Measurements from ENCODE around the gene VILL.

The VILL gene

DNA sequence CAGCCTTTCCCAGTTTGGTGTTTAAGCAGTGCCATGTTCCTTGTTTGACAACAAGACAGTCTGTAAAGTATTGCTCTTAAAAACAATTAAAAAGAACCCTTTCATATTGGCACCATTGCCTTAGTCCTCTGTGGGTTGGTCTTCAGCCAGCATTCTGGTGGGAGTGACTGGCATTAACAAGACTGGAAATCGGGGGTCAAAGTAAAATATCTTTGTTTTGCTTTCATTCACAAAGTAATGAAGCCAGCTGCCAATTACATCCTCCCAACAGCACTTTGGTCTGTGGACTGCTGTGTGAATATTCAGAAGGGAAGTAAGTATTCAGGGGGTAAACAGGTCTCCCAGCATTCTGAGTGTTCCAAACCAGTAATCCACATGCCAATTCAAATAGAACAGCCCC, 8.3 kb upstream of the VILL start:
- in situ Hi-C loops (cut with HindIII; ENCODE audit: low sequenced_read_pairs) = no loop called here
- TF ChIP-seq, protein P1, sequence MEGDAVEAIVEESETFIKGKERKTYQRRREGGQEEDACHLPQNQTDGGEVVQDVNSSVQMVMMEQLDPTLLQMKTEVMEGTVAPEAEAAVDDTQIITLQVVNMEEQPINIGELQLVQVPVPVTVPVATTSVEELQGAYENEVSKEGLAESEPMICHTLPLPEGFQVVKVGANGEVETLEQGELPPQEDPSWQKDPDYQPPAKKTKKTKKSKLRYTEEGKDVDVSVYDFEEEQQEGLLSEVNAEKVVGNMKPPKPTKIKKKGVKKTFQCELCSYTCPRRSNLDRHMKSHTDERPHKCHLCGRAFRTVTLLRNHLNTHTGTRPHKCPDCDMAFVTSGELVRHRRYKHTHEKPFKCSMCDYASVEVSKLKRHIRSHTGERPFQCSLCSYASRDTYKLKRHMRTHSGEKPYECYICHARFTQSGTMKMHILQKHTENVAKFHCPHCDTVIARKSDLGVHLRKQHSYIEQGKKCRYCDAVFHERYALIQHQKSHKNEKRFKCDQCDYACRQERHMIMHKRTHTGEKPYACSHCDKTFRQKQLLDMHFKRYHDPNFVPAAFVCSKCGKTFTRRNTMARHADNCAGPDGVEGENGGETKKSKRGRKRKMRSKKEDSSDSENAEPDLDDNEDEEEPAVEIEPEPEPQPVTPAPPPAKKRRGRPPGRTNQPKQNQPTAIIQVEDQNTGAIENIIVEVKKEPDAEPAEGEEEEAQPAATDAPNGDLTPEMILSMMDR (IDR thresholded peaks at IDR 0.05; ENCODE audit: low read depth, low read length, missing control alignments) = no peak
- no peak for DNase-seq (ENCODE audit: low read depth)
- H3K4me3 ChIP-seq (ENCODE audit: low read depth, low read length) = no peak overlapping the region

DNA sequence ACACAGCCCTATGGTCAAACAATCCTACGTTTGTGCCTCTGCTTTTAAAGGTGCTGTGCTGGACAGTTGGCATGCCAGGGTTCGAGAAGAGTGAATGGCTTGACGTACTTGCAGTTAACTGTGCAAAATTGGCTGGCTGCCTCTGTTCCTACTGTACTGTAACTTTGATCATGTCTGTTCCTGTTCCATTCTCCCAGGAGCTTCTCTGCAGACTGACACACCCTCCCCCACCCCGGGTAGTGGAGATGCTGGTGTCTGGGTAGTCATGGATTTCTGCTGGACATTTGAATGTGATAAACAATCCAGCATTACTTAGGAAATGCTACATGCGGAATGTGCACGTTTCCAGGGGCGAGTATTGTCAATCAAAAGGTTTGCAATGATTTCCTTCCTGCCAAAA, 6.5 kb upstream of the VILL start:
- in situ Hi-C loops (cut with HindIII; ENCODE audit: low sequenced_read_pairs) = no loop called here
- H3K4me3 ChIP-seq (ENCODE audit: low read depth, low read length) = no peak overlapping the region
- TF ChIP-seq, protein P1 (IDR thresholded peaks at IDR 0.05; ENCODE audit: low read depth, low read length, missing control alignments) = no peak
- DNase-seq (ENCODE audit: low read depth) = no peak

DNA sequence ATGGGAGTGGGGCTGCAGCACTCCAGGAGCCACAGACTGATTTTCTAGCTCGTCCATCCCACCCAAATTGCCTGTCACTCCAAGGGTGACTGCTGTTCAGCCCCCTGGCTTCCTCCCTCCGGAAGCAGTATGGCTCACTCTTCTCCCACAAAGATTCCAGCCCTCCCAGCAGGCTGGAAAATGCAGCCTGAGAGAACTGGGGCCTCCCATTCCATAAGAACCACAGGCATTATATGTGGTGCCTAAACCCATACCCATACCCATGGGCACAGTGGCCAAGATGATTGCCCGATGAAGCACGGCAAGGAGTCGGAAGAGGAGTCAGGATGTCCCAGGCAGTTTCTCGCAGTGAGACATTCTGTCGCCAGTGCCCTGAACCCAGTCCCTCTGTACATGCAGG, 6.0 kb upstream of the VILL start:
- TF ChIP-seq, protein P1 (IDR thresholded peaks at IDR 0.05; ENCODE audit: low read depth, low read length, missing control alignments) = no peak
- in situ Hi-C loops (cut with HindIII; ENCODE audit: low sequenced_read_pairs) = no loop called here
- DNase-seq (ENCODE audit: low read depth) = no peak
- no peak overlapping the region for H3K4me3 ChIP-seq (ENCODE audit: low read depth, low read length)

DNA sequence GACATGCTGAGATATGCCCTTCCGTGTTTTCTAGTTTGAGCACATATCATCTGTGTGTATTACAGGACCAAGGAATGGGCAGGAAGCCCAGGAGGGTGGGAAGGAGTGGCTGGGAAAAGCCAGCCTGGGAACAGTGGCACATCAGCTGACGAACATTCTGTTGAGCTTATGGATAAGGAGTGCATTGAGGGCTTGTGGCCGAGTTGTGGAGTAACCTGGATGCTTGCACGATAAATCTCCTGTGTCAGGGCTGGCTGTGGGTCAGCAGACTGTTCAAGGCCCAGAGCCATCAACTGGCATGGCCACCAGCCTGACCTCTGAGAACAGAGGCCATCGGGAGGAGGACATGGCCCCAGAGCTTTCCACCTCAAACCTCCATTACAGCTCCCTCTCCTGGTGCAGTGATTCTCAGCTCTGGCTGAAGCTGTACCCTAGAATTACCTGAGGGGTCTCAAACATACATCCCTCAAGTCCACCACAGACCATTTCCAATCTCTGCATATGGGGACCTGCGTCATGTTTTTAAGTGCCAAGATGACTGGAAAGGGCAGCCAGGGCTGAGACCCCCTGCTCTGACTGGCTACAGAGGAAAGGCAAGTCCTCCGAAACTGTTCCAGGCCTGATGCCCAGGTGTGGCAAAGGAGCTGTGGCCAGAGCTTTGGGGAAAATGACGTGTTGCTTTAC, 4.8 kb upstream of the VILL start:
- DNase-seq (ENCODE audit: low read depth) = no peak
- in situ Hi-C loops (cut with HindIII; ENCODE audit: low sequenced_read_pairs) = no loop called here
- TF ChIP-seq, protein P1 (IDR thresholded peaks at IDR 0.05; ENCODE audit: low read depth, low read length, missing control alignments) = no peak
- no peak overlapping the region for H3K4me3 ChIP-seq (ENCODE audit: low read depth, low read length)

DNA sequence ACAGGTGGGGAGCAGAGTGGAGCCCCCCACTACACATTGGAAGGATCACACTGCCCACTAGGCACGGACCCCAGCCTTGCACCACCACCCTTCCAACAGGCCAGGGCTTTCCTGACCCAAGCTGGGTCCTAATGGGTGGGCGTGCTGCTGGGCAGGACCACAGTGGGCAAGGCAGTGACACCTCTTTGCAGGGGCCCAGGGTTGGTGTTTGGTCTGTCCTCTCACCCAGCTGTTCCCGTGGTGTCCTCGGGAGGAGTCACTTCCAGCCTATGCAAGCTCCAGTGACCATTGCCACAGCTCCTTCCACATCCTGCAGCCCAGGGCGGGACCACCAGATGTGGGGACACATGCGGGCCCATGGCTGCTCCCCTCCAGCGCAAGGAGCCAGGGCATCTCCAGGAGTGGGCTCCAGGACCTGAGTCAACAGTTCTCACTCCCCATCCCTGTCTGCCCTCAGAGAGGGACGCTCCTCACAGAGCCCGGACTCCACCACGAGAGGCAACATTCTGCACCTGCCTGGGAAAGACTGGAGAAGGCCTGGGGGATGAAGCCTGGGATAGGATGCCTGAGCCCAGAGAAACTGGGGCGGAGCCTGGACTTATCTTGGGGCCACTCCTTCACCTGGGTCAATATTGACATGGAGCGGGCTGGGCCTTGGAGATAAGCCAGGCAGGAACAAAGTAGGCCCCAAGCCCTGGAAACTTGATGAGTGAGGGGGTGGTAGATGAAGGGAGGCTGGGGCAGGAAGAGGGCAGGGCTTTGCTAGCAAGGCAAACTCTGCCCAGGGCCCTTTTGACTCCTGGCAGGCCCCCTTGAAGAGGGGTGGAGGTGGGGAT, 3.9 kb upstream of the VILL start:
- DNase-seq (ENCODE audit: low read depth) = no peak
- in situ Hi-C loops (cut with HindIII; ENCODE audit: low sequenced_read_pairs) = no loop called here
- H3K4me3 ChIP-seq (ENCODE audit: low read depth, low read length) = no peak overlapping the region
- TF ChIP-seq, protein P1 (IDR thresholded peaks at IDR 0.05; ENCODE audit: low read depth, low read length, missing control alignments) = no peak

DNA sequence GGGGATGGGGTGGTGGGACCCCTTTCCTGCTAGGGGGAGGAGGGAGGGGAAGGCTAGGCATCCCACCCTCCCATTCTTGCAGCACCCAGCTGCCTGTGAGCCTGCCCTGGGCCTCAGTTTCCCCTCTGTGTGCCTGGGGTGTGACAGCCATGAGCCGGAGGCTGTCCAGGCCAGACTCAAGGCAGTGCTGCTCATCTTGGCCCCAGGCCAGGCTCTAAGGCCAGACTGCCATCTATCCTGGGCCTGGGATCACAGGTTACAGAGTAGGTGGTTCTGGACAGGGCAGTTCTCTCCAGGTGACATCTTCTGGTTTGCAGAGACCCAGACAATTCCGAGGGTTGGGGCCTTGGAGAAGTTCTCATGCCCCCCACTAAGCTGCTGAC, 3.3 kb upstream of the VILL start:
- TF ChIP-seq, protein P1 (IDR thresholded peaks at IDR 0.05; ENCODE audit: low read depth, low read length, missing control alignments) = no peak
- in situ Hi-C loops (cut with HindIII; ENCODE audit: low sequenced_read_pairs) = no loop called here
- DNase-seq (ENCODE audit: low read depth) = no peak
- no peak overlapping the region for H3K4me3 ChIP-seq (ENCODE audit: low read depth, low read length)

Measured in astrocyte of the cerebellum (primary cell).